ENCODE results near the gene KLHL17. TPM values are rescaled to one million over a fixed set of nuclear protein-coding genes. Genes with fewer than 3 reads are reported as not detected.
"Not testable (repeated sequence)": the region's sequence is repeated elsewhere in the genome, so short reads cannot be mapped to it uniquely, and the experiment has no call there.

KLHL17 gene
- total and polyA plus RNA-seq, 3 donors from 2014 or later: 16.0 to 36.4 (median 34.9) TPM

DNA sequence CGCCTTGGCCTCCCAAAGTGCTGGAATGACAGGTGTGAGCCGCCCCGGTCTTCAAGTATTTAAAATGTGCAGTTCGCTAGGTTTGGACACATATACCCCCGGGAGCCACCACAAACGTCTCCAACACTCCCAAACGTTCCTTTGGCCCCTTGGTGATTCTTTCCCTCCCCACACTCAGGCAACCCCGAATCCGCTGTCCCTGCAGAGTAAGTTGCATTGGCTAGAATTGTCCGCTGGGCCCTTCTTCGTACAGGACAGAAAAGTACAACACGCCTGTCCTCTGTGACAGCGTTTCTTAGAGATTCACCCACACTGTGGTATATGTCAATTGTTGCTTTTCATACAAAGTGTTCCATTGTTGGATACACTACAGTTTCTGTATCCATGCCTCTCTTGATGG is 24.7 kb downstream of the KLHL17 start:
- H3K36me3 ChIP-seq (ENCODE audit: low read depth, missing control alignments): no peaks in the 10 kb centered on the region
- 76 to 81% methylated on average over 13 of the region's 13 CpGs for WGBS, 2 donors

DNA sequence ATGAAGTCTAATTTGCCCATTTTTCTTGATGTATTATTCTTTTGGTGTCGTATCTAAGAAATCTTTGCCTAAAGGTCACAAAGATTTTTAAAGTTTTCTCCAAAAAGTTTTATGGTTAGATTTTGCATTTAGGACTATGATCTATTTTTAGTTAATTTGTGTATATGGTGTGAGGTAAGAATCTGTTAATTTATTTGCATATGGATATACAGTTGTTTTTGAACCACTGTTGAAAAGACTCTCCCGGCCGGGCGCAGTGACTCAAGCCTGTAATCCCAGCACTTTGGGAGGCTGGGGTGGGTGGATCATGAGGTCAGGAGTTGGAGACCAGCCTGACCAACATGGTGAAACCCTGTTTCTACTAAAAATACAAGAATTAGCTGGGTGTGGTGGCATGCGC is 27.7 kb downstream of the KLHL17 start:
- 91 to 92% methylated on average over 5 of the region's 5 CpGs for whole genome bisulfite sequencing, 2 donors
- H3K9me3 ChIP-seq; H3K4me3 ChIP-seq; intact Hi-C loops (cut with DNase I; ENCODE audit: low total_unique reads); H3K27me3 ChIP-seq; H3K4me1 ChIP-seq; H3K36me3 ChIP-seq (ENCODE audit: low read depth, missing control alignments); DNase-seq; H3K27ac ChIP-seq: not testable (repeated sequence)

More for the DNA sequence above, 24.7 kb downstream of the KLHL17 start:
- H3K4me1 ChIP-seq: no peaks in the 10 kb centered on the region
- H3K27ac ChIP-seq: no peak overlapping the region
- no peak overlapping the region for H3K4me3 ChIP-seq
- TF ChIP-seq POLR2A (IDR thresholded peaks at IDR 0.05): no peak
- no peak for TF ChIP-seq CTCF (IDR thresholded peaks at IDR 0.05)
- no peaks in the 10 kb centered on the region for H3K9me3 ChIP-seq
- intact Hi-C loops (cut with DNase I; ENCODE audit: low total_unique reads): no loop called here
- no peaks in the 10 kb centered on the region for H3K27me3 ChIP-seq
- DNase-seq: no peak

GRCh38 chr1:991275-991674 is 30.9 kb downstream of the KLHL17 start:
- WGBS, 2 donors: 85 to 97% methylated on average over 6 of the region's 6 CpGs
- H3K27me3 ChIP-seq; H3K4me1 ChIP-seq; H3K9me3 ChIP-seq; DNase-seq; H3K4me3 ChIP-seq; H3K36me3 ChIP-seq (ENCODE audit: low read depth, missing control alignments); intact Hi-C loops (cut with DNase I; ENCODE audit: low total_unique reads); H3K27ac ChIP-seq: not testable (repeated sequence)

DNA sequence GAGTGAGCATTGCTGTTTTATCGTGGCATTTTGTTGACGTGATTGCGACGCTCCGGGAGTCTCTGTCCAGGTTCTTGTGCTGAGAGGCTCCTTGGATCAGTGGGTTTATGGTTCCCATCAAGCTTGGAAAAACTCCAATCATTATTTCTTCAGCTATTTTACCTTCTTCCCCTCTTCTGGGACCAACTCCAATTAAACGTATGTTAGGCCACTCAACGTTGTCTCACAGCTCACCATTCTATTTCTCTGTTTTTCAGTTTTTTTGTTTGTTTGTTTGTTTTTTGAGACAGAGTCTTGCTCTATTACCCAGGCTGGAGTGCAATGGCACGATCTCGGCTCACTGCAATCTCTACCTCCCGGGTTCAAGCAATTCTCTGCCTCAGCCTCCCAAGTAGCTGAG is 31.5 kb downstream of the KLHL17 start:
- no peaks in the 10 kb centered on the region for H3K27me3 ChIP-seq
- no peak overlapping the region for H3K4me3 ChIP-seq
- no peak for DNase-seq
- no peaks in the 10 kb centered on the region for H3K9me3 ChIP-seq
- no peaks in the 10 kb centered on the region for H3K36me3 ChIP-seq (ENCODE audit: low read depth, missing control alignments)
- intact Hi-C loops (cut with DNase I; ENCODE audit: low total_unique reads): no loop called here
- TF ChIP-seq POLR2A (IDR thresholded peaks at IDR 0.05) (no peak), CTCF (IDR thresholded peaks at IDR 0.05) (no peak)
- H3K4me1 ChIP-seq: no peaks in the 10 kb centered on the region
- WGBS, 2 donors: 94 to 95% methylated on average over 10 of the region's 10 CpGs
- no peak overlapping the region for H3K27ac ChIP-seq

DNA sequence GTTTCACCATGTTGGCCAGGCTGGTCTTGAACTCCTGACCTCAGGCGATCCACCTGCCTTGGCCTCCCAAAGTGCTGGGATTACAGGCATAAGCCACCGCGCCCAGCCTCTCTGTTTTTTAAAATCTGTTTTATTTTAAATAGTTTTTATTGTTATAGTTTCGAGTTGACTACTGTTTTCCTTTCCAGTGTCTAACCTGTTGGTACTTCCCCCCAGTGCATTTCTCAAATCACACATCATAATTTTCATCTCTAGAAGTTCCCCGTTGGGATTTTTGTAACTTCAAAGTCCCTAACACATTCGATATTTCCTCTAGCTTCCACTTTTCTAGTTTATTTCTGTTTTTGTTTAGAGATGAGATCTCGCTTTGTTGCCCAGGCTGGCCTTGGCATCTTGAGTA is 32.0 kb downstream of the KLHL17 start:
- no peaks in the 10 kb centered on the region for H3K9me3 ChIP-seq
- intact Hi-C loops (cut with DNase I; ENCODE audit: low total_unique reads): no loop called here
- no peak overlapping the region for H3K4me3 ChIP-seq
- no peaks in the 10 kb centered on the region for H3K4me1 ChIP-seq
- 90 to 92% methylated on average over 7 of the region's 7 CpGs for WGBS, 2 donors
- no peaks in the 10 kb centered on the region for H3K27me3 ChIP-seq
- H3K36me3 ChIP-seq (ENCODE audit: low read depth, missing control alignments): no peaks in the 10 kb centered on the region
- TF ChIP-seq POLR2A (IDR thresholded peaks at IDR 0.05) (no peak), CTCF (IDR thresholded peaks at IDR 0.05) (no peak)
- H3K27ac ChIP-seq: no peak overlapping the region
- no peak for DNase-seq

- WGBS, 2 donors: 81 to 86% methylated on average over 14 to 15 of the region's 15 CpGs
- Histone ChIP-seq H3K27ac (no peak overlapping the region), H3K27me3 (no peaks in the 10 kb centered on the region), H3K9me3 (no peaks in the 10 kb centered on the region), H3K4me3 (no peak overlapping the region), H3K4me1 (peaks cover 2% of the 10 kb centered on the region), H3K36me3 (ENCODE audit: low read depth, missing control alignments) (no peaks in the 10 kb centered on the region)
- DNase-seq: no peak
- intact Hi-C loops (cut with DNase I; ENCODE audit: low total_unique reads): no loop called here
- no peak for TF ChIP-seq POLR2A (IDR thresholded peaks at IDR 0.05)
- no peak for TF ChIP-seq CTCF (IDR thresholded peaks at IDR 0.05)
Observed at GRCh38 chr1:993379-993995, 33.1 kb downstream of the KLHL17 start.

DNA sequence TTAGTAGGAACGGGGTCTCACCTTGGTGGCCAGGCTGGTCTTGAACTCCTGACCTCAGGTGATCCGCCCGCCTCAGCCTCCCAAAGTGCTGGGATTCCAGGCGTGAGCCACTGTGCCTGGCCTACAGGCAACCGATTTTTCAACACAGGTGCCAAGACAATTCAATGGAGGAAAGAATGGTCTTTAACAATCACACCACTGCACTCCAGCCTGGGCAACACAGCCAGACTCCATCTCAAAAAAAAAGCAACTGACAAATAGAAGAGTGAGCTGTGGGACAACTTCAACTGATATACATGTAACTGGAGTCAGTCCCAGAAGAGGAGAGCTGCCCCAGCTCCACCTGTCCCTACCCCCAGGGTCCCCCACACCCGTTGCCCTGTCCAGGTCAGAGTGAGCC is 34.2 kb downstream of the KLHL17 start:
- H3K27me3 ChIP-seq; intact Hi-C loops (cut with DNase I; ENCODE audit: low total_unique reads); H3K9me3 ChIP-seq; DNase-seq; H3K4me1 ChIP-seq; H3K27ac ChIP-seq; H3K4me3 ChIP-seq; H3K36me3 ChIP-seq (ENCODE audit: low read depth, missing control alignments): not testable (repeated sequence)
- WGBS, 2 donors: 88 to 89% methylated on average over 2 to 6 of the region's 6 CpGs
